H1 (cell line): ENCODE results near the gene LSM2. TPM values are rescaled to one million over a fixed set of nuclear protein-coding genes. Genes with fewer than 3 reads are reported as not detected.

ENCODE experiments used
- CEBPB ChIP-seq: IDR thresholded peaks from 2 replicates; pipeline ENCODE4 v1.6.1; 2012; ENCODE audit warnings: low read depth, low read length
- JUND ChIP-seq: IDR thresholded peaks from 2 replicates; pipeline ENCODE4 v1.6.1; 2011; ENCODE audit warnings: mild to moderate bottlenecking, improper control_type of control experiment, low read length
- POLR2AphosphoS5 ChIP-seq: IDR thresholded peaks from 2 replicates; pipeline ENCODE4 v1.6.1; 2011; ENCODE audit warnings: low read depth, low read length
- POU5F1 ChIP-seq: IDR thresholded peaks from 2 replicates; pipeline ENCODE4 v1.6.1; 2011; ENCODE audit warnings: low read depth, mild to moderate bottlenecking, low read length, moderate library complexity
- RAD21 ChIP-seq, 2 experiments: IDR thresholded peaks in 1 of 2; conservative IDR thresholded peaks in 1 of 2; 2 replicates each; pipeline ENCODE4 v1.6.1; 2011; ENCODE audit warnings: low read depth in 2 of 2, low read length in 2 of 2, improper control_type of control experiment in 1 of 2, inconsistent platforms in 1 of 2, mild to moderate bottlenecking in 1 of 2, moderate library complexity in 1 of 2
- SAP30 ChIP-seq: fragments of 300-600 bp; sonication (generic); IDR thresholded peaks from 2 replicates; pipeline ENCODE4 v1.7.1; 2012; ENCODE audit warnings: low read length, moderate library complexity, mild to moderate bottlenecking, inconsistent platforms; ENCODE audit not compliant: insufficient read depth, insufficient replicate concordance
- SIX5 ChIP-seq: IDR thresholded peaks from 2 replicates; pipeline ENCODE4 v1.6.1; 2011; ENCODE audit warnings: mild to moderate bottlenecking, low read depth, low read length
- TAF1 ChIP-seq: IDR thresholded peaks from 2 replicates; pipeline ENCODE4 v1.6.1; 2011; ENCODE audit warnings: mild to moderate bottlenecking, low read depth, low read length
- TAF7 ChIP-seq: optimal IDR thresholded peaks from 2 replicates; pipeline ENCODE3; 2011; ENCODE audit warnings: low read depth, mild to moderate bottlenecking, inconsistent platforms, low read length, moderate library complexity, borderline replicate concordance
- YY1 ChIP-seq: IDR thresholded peaks from 2 replicates; pipeline ENCODE4 v1.6.1; 2011; ENCODE audit warnings: low read depth, mild to moderate bottlenecking, low read length
- polyA plus RNA-seq, 7 experiments: library from polyadenylated mRNA; depleted of rRNA in 3 of 7; stranded (reverse) in 5 of 7; unstranded in 2 of 7; fragments of >200 nt in 5 of 7; fragments of 200-250 nt in 2 of 7; gene quantifications; 1 replicate in 5 of 7; 2 replicates in 1 of 7; 4 replicates in 1 of 7; pipeline versions ENCODE4 v1.2.1 to v1.2.3, GENCODE V29; 2011 to 2013; ENCODE audit warnings: missing spikeins in 2 of 7, mixed read lengths in 2 of 7
- total RNA-seq: library from RNA; stranded (reverse); fragmentation: NEBNext Ultra II Directional; extraction: Animal tissue kit (Norgen Biotek cat#: 25700); gene quantifications from 2 replicates; pipeline ENCODE4 v1.2.1, GENCODE V29; 2021

Gene LSM2
- total and polyA plus RNA-seq, 2 of the 8 experiments (the other 6 are each of a cell fraction or from before 2014, with no cell fraction given), result 127 to 168 TPM

DNA sequence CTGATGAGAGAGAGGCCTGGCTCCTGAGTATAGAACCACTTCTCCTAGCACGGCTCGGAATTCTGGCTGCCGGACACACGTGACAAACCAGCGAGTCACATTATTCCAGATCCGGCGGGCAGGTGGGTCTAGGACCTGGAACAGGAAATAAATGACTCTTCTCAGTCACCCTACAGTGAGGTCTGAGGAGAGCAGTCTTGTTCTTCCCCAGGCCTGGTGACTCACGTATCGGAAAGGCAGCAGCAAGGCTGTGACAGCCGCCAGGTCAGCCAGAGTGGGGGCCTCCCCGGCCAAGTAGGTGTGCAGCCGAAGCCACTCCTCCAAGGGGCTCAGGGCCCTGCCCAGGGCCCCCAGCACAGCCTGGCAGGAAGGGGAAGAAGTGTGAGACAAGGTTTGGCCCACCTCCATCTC is 14.0 kb downstream of the LSM2 start (continued):
- TF ChIP-seq TAF1, result no peak
- no peak for TF ChIP-seq TAF7
- TF ChIP-seq JUND, result no peak
- TF ChIP-seq CEBPB, result no peak
- no peak for TF ChIP-seq SAP30
- no peak for TF ChIP-seq RAD21 (IDR thresholded peaks at IDR 0.05 in 1 of 2, conservative IDR thresholded peaks at IDR 0.05 in 1 of 2; ENCODE audit: low read depth in 2 of 2, low read length in 2 of 2)
- TF ChIP-seq POLR2AphosphoS5, result no peak
- TF ChIP-seq SIX5, result no peak
- no peak for TF ChIP-seq YY1
- TF ChIP-seq POU5F1, result no peak
